ENCODE data around the gene PAX8. TPM values are rescaled to one million over a fixed set of nuclear protein-coding genes. Genes with fewer than 3 reads are reported as not detected.

PAX8 gene
- total and polyA plus RNA-seq, 2 donors (not counting 1 experiment from before 2014, with no cell fraction given), result 0.45 to 0.64 TPM

- ChIA-PET CTCF (no interaction called here), POLR2A (no interaction called here)
- Mint-ChIP-seq H3K4me3 (no peak overlapping the region), H3K27me3 (peaks cover 61% of the 10 kb centered on the region), H3K27ac (no peak overlapping the region), H3K4me1 (peaks cover 16% of the 10 kb centered on the region), H3K9me3 (ENCODE audit: insufficient read depth) (no peaks in the 10 kb centered on the region)
- no peaks in the 10 kb centered on the region for H4K20me1 ChIP-seq (ENCODE audit: control insufficient read depth, insufficient read depth, low read length, poor library complexity, severe bottlenecking)
- peaks cover 0 to 19% (median 0%) of the 10 kb centered on the region in 3 donors for H3K9me3 ChIP-seq (ENCODE audit: control extremely low read depth in 1 of 3, control insufficient read depth in 2 of 3, insufficient read depth in 1 of 3, low read length in 2 of 3)
- 23% methylated on average over 47 of the region's 49 CpGs for WGBS (ENCODE audit: insufficient coverage)
- TF ChIP-seq EZH2 (IDR thresholded peaks at IDR 0.05; ENCODE audit: borderline replicate concordance, insufficient read depth, low read depth, low read length, poor library complexity, severe bottlenecking), result no peak
- TF ChIP-seq CTCF (IDR thresholded peaks at IDR 0.05), result no peak
- H3K4me1 ChIP-seq (ENCODE audit: control insufficient read depth in 2 of 2, insufficient read depth in 2 of 2, low read length in 2 of 2), result peaks cover 24 to 32% of the 10 kb centered on the region in 2 donors
- peak overlapping the region; percentile 36 for H3K4me2 ChIP-seq (replicated peaks; ENCODE audit: low read depth, low read length, poor library complexity, severe bottlenecking)
- intact Hi-C loops (cut with micrococcal nuclease), result no loop called here
- no peak overlapping the region for H3K9ac ChIP-seq (ENCODE audit: low read length)
- no peak overlapping the region for H3K4me3 ChIP-seq (ENCODE audit: control extremely low read depth in 1 of 5, extremely low read depth in 1 of 5, insufficient read depth in 1 of 5, low read depth in 2 of 5, low read length in 4 of 5)
- H3K79me2 ChIP-seq (ENCODE audit: control insufficient read depth, insufficient read depth, low read length), result no peaks in the 10 kb centered on the region
- no peaks in the 10 kb centered on the region for H3K36me3 ChIP-seq (replicated peaks in 1 of 2; ENCODE audit: control extremely low read depth in 1 of 2, control insufficient read depth in 1 of 2, extremely low read depth in 1 of 2, insufficient read depth in 2 of 2, low read length in 1 of 2)
- ATAC-seq (ENCODE audit: low read depth), result no peak
- no peak overlapping the region for H3K27ac ChIP-seq (ENCODE audit: low read length in 2 of 2)
- peak; percentile 8 for DNase-seq
- H3K27me3 ChIP-seq (replicated peaks in 1 of 4; ENCODE audit: control extremely low read depth in 1 of 4, control insufficient read depth in 3 of 4, insufficient read depth in 4 of 4, low read length in 3 of 4), result peaks cover 0 to 53% (median 40%) of the 10 kb centered on the region in 4 experiments
- no peak overlapping the region for H2AFZ ChIP-seq (ENCODE audit: insufficient read depth, low read depth, low read length, poor library complexity, severe bottlenecking)
These were observed 514 bp downstream of the PAX8 start for GRCh38 chr2:113278073-113278741.

GRCh38 chr2:113277474-113278072 is 1.1 kb downstream of the PAX8 start:
- 5% methylated on average over 56 of the region's 56 CpGs for WGBS (ENCODE audit: insufficient coverage)
- ChIA-PET POLR2A (no interaction called here), CTCF (no interaction called here)
- H2AFZ ChIP-seq (ENCODE audit: insufficient read depth, low read depth, low read length, poor library complexity, severe bottlenecking), result peak overlapping the region; percentile 28
- DNase-seq (peak; percentile 26), ATAC-seq (ENCODE audit: low read depth) (no peak)
- no peaks in the 10 kb centered on the region for H4K20me1 ChIP-seq (ENCODE audit: control insufficient read depth, insufficient read depth, low read length, poor library complexity, severe bottlenecking)
- Mint-ChIP-seq H3K9me3 (ENCODE audit: insufficient read depth) (no peaks in the 10 kb centered on the region), H3K27me3 (peaks cover 67% of the 10 kb centered on the region), H3K4me1 (peaks cover 21% of the 10 kb centered on the region), H3K27ac (no peak overlapping the region), H3K4me3 (no peak overlapping the region)
- no peak overlapping the region for H3K4me3 ChIP-seq (ENCODE audit: control extremely low read depth in 1 of 5, extremely low read depth in 1 of 5, insufficient read depth in 1 of 5, low read depth in 2 of 5, low read length in 4 of 5)
- H3K79me2 ChIP-seq (ENCODE audit: control insufficient read depth, insufficient read depth, low read length), result no peaks in the 10 kb centered on the region
- TF ChIP-seq EZH2 (IDR thresholded peaks at IDR 0.05; ENCODE audit: borderline replicate concordance, insufficient read depth, low read depth, low read length, poor library complexity, severe bottlenecking) (peak; percentile 90), CTCF (IDR thresholded peaks at IDR 0.05) (no peak)
- H3K4me1 ChIP-seq (ENCODE audit: control insufficient read depth in 2 of 2, insufficient read depth in 2 of 2, low read length in 2 of 2), result peaks cover 31 to 39% of the 10 kb centered on the region in 2 donors
- H3K36me3 ChIP-seq (replicated peaks in 1 of 2; ENCODE audit: control extremely low read depth in 1 of 2, control insufficient read depth in 1 of 2, extremely low read depth in 1 of 2, insufficient read depth in 2 of 2, low read length in 1 of 2), result no peaks in the 10 kb centered on the region
- H3K9ac ChIP-seq (ENCODE audit: low read length), result no peak overlapping the region
- no peak overlapping the region for H3K27ac ChIP-seq (ENCODE audit: low read length in 2 of 2)
- intact Hi-C loops (cut with micrococcal nuclease), result no loop called here
- peak overlapping the region; percentile 36 for H3K4me2 ChIP-seq (replicated peaks; ENCODE audit: low read depth, low read length, poor library complexity, severe bottlenecking)
- H3K9me3 ChIP-seq (ENCODE audit: control extremely low read depth in 1 of 3, control insufficient read depth in 2 of 3, insufficient read depth in 1 of 3, low read length in 2 of 3), result peaks cover 0 to 19% (median 0%) of the 10 kb centered on the region in 3 donors
- peaks cover 0 to 53% (median 40%) of the 10 kb centered on the region in 4 experiments for H3K27me3 ChIP-seq (replicated peaks in 1 of 4; ENCODE audit: control extremely low read depth in 1 of 4, control insufficient read depth in 3 of 4, insufficient read depth in 4 of 4, low read length in 3 of 4)
